WTC11 (cell line): ENCODE results near the gene EIF1B. TPM values are rescaled to one million over a fixed set of nuclear protein-coding genes. Genes with fewer than 3 reads are reported as not detected.

Experiments used
- ATAC-seq: fragments of 200-7000 bp; cut with Tn5 transposase; 2 replicates; pipeline ENCODE4 v1.10.0; 2021; ENCODE audit warnings: mild to moderate bottlenecking, moderate library complexity
- CTCF ChIA-PET: fragments of 300-600 bp; sonication (Branson Sonifier 250); formaldehyde crosslinking; loops from one replicate; lab custom pipeline; 2021; ENCODE audit warnings: antibody characterized with exemption; lab: Charles Lee
- POLR2A ChIA-PET: fragments of 350-600 bp; sonication (Branson Sonifier 250); formaldehyde crosslinking; loops from one replicate; lab custom pipeline; 2021; ENCODE audit warnings: antibody characterized with exemption; lab: Charles Lee
- DNase-seq: peaks from one replicate; pipeline ENCODE4 v3.0.0; 2021; ENCODE audit warnings: low spot score
- H3K27ac Mint-ChIP-seq: 2 replicates; pipeline ENCODE4 v1.8.0; 2021; ENCODE audit warnings: mixed read lengths
- H3K27me3 Mint-ChIP-seq: 2 replicates; pipeline ENCODE4 v1.8.0; 2021; ENCODE audit warnings: low read depth, mild to moderate bottlenecking, moderate library complexity, mixed read lengths
- H3K36me3 Mint-ChIP-seq: 2 replicates; pipeline ENCODE4 v1.8.0; 2021; ENCODE audit warnings: mixed read lengths
- H3K4me1 Mint-ChIP-seq: 2 replicates; pipeline ENCODE4 v1.8.0; 2022; ENCODE audit warnings: mixed read lengths
- H3K4me3 Mint-ChIP-seq: 2 replicates; pipeline ENCODE4 v1.8.0; 2021; ENCODE audit warnings: mild to moderate bottlenecking, moderate library complexity, mixed read lengths
- H3K9me3 Mint-ChIP-seq: 2 replicates; pipeline ENCODE4 v1.8.0; 2021; ENCODE audit warnings: mixed read lengths
- ATF1 ChIP-seq: sonication (generic); formaldehyde crosslinking; IDR thresholded peaks from 2 replicates; pipeline ENCODE4 v1.8.1; 2023; ENCODE audit warnings: mild to moderate bottlenecking, moderate library complexity, missing genetic modification reagents
- CBFB ChIP-seq: sonication (generic); formaldehyde crosslinking; IDR thresholded peaks from 2 replicates; pipeline ENCODE4 v1.8.1; 2022; ENCODE audit warnings: mild to moderate bottlenecking, low read depth, missing genetic modification reagents
- EMX1 ChIP-seq: fragments of 250-450 bp; sonication (Bioruptor Pico); IDR thresholded peaks from 2 replicates; pipeline ENCODE4 v1.8.0; 2021; ENCODE audit warnings: mild to moderate bottlenecking
- FOXK1 ChIP-seq: sonication (generic); formaldehyde crosslinking; IDR thresholded peaks from 2 replicates; pipeline ENCODE4 v1.8.0; 2022; ENCODE audit warnings: mild to moderate bottlenecking, moderate library complexity, missing genetic modification reagents
- IRF1 ChIP-seq: sonication (generic); formaldehyde crosslinking; IDR thresholded peaks from 2 replicates; pipeline ENCODE4 v1.8.0; 2023; ENCODE audit warnings: missing genetic modification reagents
- JAZF1 ChIP-seq: fragments of 250-450 bp; sonication (Bioruptor Pico); IDR thresholded peaks from 2 replicates; pipeline ENCODE4 v1.9.0; 2021; ENCODE audit warnings: moderate library complexity, mild to moderate bottlenecking, inconsistent platforms
- MAX ChIP-seq: sonication (generic); formaldehyde crosslinking; IDR thresholded peaks from 2 replicates; pipeline ENCODE4 v1.8.0; 2022; ENCODE audit warnings: mild to moderate bottlenecking, missing genetic modification reagents
- MXD4 ChIP-seq: fragments of 250-450 bp; sonication (Bioruptor Pico); IDR thresholded peaks from 2 replicates; pipeline ENCODE4 v1.8.0; 2021; ENCODE audit warnings: mild to moderate bottlenecking, moderate library complexity, borderline replicate concordance
- MYBL2 ChIP-seq: sonication (generic); formaldehyde crosslinking; IDR thresholded peaks from 2 replicates; pipeline ENCODE4 v1.8.1; 2023; ENCODE audit warnings: mild to moderate bottlenecking, moderate library complexity, missing genetic modification reagents
- NR1H2 ChIP-seq: sonication (generic); formaldehyde crosslinking; IDR thresholded peaks from 2 replicates; pipeline ENCODE4 v1.9.0; 2021; ENCODE audit warnings: mild to moderate bottlenecking, moderate library complexity, missing genetic modification reagents
- SMAD3 ChIP-seq: sonication (generic); formaldehyde crosslinking; IDR thresholded peaks from 2 replicates; pipeline ENCODE4 v1.8.0; 2022; ENCODE audit warnings: missing genetic modification reagents, mild to moderate bottlenecking, borderline replicate concordance
- SMAD4 ChIP-seq: sonication (generic); formaldehyde crosslinking; IDR thresholded peaks from 2 replicates; pipeline ENCODE4 v1.8.0; 2022; ENCODE audit warnings: mild to moderate bottlenecking, missing genetic modification reagents
- SOX15 ChIP-seq: fragments of 250-450 bp; sonication (Bioruptor Pico); IDR thresholded peaks from 2 replicates; pipeline ENCODE4 v1.9.0; 2021; ENCODE audit warnings: mild to moderate bottlenecking
- STAT6 ChIP-seq: sonication (generic); formaldehyde crosslinking; conservative IDR thresholded peaks from 2 replicates; pipeline ENCODE4 v1.8.1; 2023; ENCODE audit warnings: mild to moderate bottlenecking, low read depth, missing genetic modification reagents, moderate library complexity
- ZBTB43 ChIP-seq: sonication (generic); formaldehyde crosslinking; IDR thresholded peaks from 2 replicates; pipeline ENCODE4 v1.8.1; 2023; ENCODE audit warnings: mild to moderate bottlenecking, missing genetic modification reagents
- ZNF232 ChIP-seq: sonication (generic); formaldehyde crosslinking; IDR thresholded peaks from 2 replicates; pipeline ENCODE4 v1.8.0; 2022; ENCODE audit warnings: mild to moderate bottlenecking, missing genetic modification reagents
- ZNF425 ChIP-seq: fragments of 250-450 bp; sonication (Bioruptor Pico); conservative IDR thresholded peaks from 2 replicates; pipeline ENCODE4 v1.9.0; 2021; ENCODE audit warnings: mild to moderate bottlenecking
- ZNF512 ChIP-seq: sonication (generic); formaldehyde crosslinking; IDR thresholded peaks from 2 replicates; pipeline ENCODE4 v1.8.1; 2022; ENCODE audit warnings: missing genetic modification reagents, borderline replicate concordance
- ZNF532 ChIP-seq: fragments of 250-450 bp; sonication (Bioruptor Pico); IDR thresholded peaks from 2 replicates; pipeline ENCODE4 v1.9.0; 2021; ENCODE audit warnings: mild to moderate bottlenecking, borderline replicate concordance
- ZNF671 ChIP-seq: fragments of 250-450 bp; sonication (Bioruptor Pico); IDR thresholded peaks from 2 replicates; pipeline ENCODE4 v1.8.0; 2021; ENCODE audit warnings: mild to moderate bottlenecking
- total RNA-seq: library from RNA; stranded (reverse); gene quantifications from 3 replicates; pipeline ENCODE4 v1.2.3, GENCODE V29; 2021

EIF1B gene
- total RNA-seq, 1 experiment from 2014 or later: 82.0 TPM

- ChIA-PET CTCF (no interaction called here), POLR2A (no interaction called here)
- Mint-ChIP-seq H3K4me1 (no peaks in the 10 kb centered on the region), H3K27ac (no peak overlapping the region), H3K4me3 (no peak overlapping the region), H3K36me3 (peaks cover 21% of the 10 kb centered on the region), H3K27me3 (no peaks in the 10 kb centered on the region), H3K9me3 (peaks cover 35% of the 10 kb centered on the region)
- DNase-seq (no peak), ATAC-seq (no peak)
- TF ChIP-seq CBFB (CRISPR knock-in tag) (no peak), SMAD3 (CRISPR knock-in tag) (no peak), ZNF512 (CRISPR knock-in tag) (no peak), MXD4 (CRISPR knock-in tag) (no peak), JAZF1 (CRISPR knock-in tag) (no peak), ATF1 (CRISPR knock-in tag) (no peak)
Measured at GRCh38 chr3:40350529-40350928, 41.0 kb downstream of the EIF1B start.

GRCh38 chr3:40355410-40355809 is 45.9 kb downstream of the EIF1B start:
- no peak for TF ChIP-seq SMAD3 (CRISPR knock-in tag)
- TF ChIP-seq ZNF671 (CRISPR knock-in tag): no peak
- no peak for TF ChIP-seq MYBL2 (CRISPR knock-in tag)
- TF ChIP-seq ZNF232: no peak
- no peak for TF ChIP-seq IRF1 (CRISPR knock-in tag)
- TF ChIP-seq FOXK1 (CRISPR knock-in tag): no peak
- no peak for TF ChIP-seq ZBTB43
- TF ChIP-seq SMAD4 (CRISPR knock-in tag): no peak
- TF ChIP-seq NR1H2 (CRISPR knock-in tag): no peak
- TF ChIP-seq STAT6: no peak
- TF ChIP-seq ZNF425 (CRISPR knock-in tag): no peak
- TF ChIP-seq MAX (CRISPR knock-in tag): no peak
- TF ChIP-seq ZNF532 (CRISPR knock-in tag): no peak
- TF ChIP-seq SOX15: no peak
- TF ChIP-seq EMX1 (CRISPR knock-in tag): no peak
- Mint-ChIP-seq H3K27ac (no peak overlapping the region), H3K9me3 (peaks cover 20% of the 10 kb centered on the region), H3K36me3 (peaks cover 9% of the 10 kb centered on the region), H3K27me3 (no peaks in the 10 kb centered on the region), H3K4me3 (no peak overlapping the region), H3K4me1 (no peaks in the 10 kb centered on the region)
- ChIA-PET POLR2A (no interaction called here), CTCF (no interaction called here)
- DNase-seq: no peak
- ATAC-seq: no peak
